ENCODE data around the gene RAPGEF1.

GRCh38 chr9:131630205-131630831 lies 109.6 kb downstream of the RAPGEF1 start:
- TF ChIP-seq CTCF (IDR thresholded peaks at IDR 0.05; ENCODE audit: extremely low read depth in 1 of 2, insufficient read depth in 1 of 2, low read depth in 1 of 2, low read length in 2 of 2) (no peak), POLR2A (IDR thresholded peaks at IDR 0.05; ENCODE audit: low read depth, low read length) (no peak), MYC (IDR thresholded peaks at IDR 0.05; ENCODE audit: low read depth, low read length) (no peak)
